ENCODE results near the gene MFRP. TPM values are rescaled to one million over a fixed set of nuclear protein-coding genes. Genes with fewer than 3 reads are reported as not detected.
A peak's percentile ranks its signal among the peaks of the same experiment; 100 is the strongest.

MFRP gene
- total and polyA plus RNA-seq, 9 of the 15 experiments (the other 6 are each of a cell fraction or from before 2014, with no cell fraction given): not detected

DNA sequence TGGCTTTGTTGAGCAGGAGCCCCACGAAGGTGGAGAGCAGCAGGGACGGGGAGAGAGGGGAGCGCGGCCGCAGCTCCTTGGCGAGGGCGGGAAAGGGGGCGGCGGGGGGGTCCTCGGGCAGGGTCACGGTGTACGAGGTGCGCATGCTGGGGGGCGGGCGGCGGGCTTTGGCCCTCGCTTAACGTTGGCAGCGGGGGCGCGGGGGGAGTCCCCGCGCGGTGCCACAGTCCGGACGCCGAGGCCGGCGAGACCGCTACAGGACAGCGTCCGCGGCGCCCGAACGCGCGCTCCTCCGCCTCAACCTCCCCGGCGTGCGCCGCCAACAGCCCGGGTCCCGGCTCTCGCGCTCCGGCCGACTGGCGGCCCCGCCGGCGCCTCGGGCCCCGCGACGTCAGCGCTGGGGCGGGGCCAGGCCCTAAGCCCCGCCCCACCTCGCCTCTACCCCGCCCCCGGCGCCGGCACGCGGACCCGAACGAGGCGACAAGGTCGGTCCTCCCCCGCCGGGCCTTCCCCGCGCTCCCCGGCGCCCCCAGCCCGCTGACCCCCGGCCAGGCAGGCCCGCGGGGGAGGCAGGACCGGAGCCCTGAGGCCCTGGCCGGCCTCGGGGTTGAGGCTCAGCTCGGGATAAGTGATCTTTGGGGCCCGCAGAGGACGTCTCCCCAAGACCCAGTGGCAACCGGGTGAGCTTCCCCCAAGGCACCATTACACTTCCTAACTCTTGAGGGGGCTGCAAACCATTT lies 17.5 kb upstream of the MFRP start:
- in situ Hi-C loops (cut with MboI) (no loop called here), intact Hi-C loops (cut with micrococcal nuclease) (no loop called here)
- Histone ChIP-seq H3K9me3 (replicated peaks; ENCODE audit: control insufficient read depth, insufficient read depth, low read depth, low read length) (no peaks in the 10 kb centered on the region), H4K20me1 (replicated peaks; ENCODE audit: control insufficient read depth, insufficient read depth, low read length) (no peaks in the 10 kb centered on the region), H3K27ac (ENCODE audit: extremely low read depth, low read depth, low read length) (peak overlapping the region; percentile 73), H3K27me3 (ENCODE audit: control insufficient read depth in 2 of 2, insufficient read depth in 2 of 2, low read length in 2 of 2) (no peaks in the 10 kb centered on the region), H3K9me1 (ENCODE audit: control insufficient read depth, insufficient read depth, low read length) (peaks cover 5% of the 10 kb centered on the region), H2AFZ (ENCODE audit: low read depth, low read length) (peak overlapping the region; percentile 71), H3K79me2 (ENCODE audit: control insufficient read depth, insufficient read depth, low read length) (peaks cover 18% of the 10 kb centered on the region; the same call in 2 of the 3 replicates), H3K4me3 (peak overlapping the region; percentile 40), H3K4me1 (replicated peaks in 1 of 2; ENCODE audit: control insufficient read depth in 2 of 2, insufficient read depth in 2 of 2, low read length in 2 of 2) (peaks cover 63 to 64% of the 10 kb centered on the region in 2 experiments), H3K4me2 (ENCODE audit: insufficient read depth, low read length) (peak overlapping the region; percentile 70), H3K36me3 (ENCODE audit: control insufficient read depth, insufficient read depth, low read length) (peaks cover 11% of the 10 kb centered on the region), H3K9ac (ENCODE audit: insufficient read depth in 1 of 2, low read depth in 2 of 2, low read length in 2 of 2) (peak overlapping the region; percentile 59 to 93)
- POLR2A ChIA-PET: interaction anchor here (0.7 to 1.2 kb wide), 5 partner anchors 10 to 271 kb away, joined by 3 to 5 read pairs (median 3); partner anchors contain the start of gene MFRP
- peak; percentile 86 for ATAC-seq
- no peak for FAIRE-seq
- no TSS peak for BruUV-seq (replicated peaks)
- CTCF ChIA-PET (ENCODE audit: low intra/inter-chr PET ratio): no interaction called here
- 5% methylated on average over 14 of the region's 88 CpGs for WGBS (ENCODE audit: insufficient coverage, low coverage, missing lambda C conversion rate)
- DNase-seq (ENCODE audit: extremely low read depth in 1 of 4, low spot score in 3 of 4): peak; percentile 76 to 95 (median 93)
- TF ChIP-seq MYC (IDR thresholded peaks at IDR 0.05; ENCODE audit: low read depth, low read length): 0 out of 2 replicates have a peak, but pooled peaks have one; percentile 34
- TF ChIP-seq MYC (CRISPR knock-in tag; IDR thresholded peaks at IDR 0.05; ENCODE audit: borderline replicate concordance, low read depth): no peak
- TF ChIP-seq, protein P1, sequence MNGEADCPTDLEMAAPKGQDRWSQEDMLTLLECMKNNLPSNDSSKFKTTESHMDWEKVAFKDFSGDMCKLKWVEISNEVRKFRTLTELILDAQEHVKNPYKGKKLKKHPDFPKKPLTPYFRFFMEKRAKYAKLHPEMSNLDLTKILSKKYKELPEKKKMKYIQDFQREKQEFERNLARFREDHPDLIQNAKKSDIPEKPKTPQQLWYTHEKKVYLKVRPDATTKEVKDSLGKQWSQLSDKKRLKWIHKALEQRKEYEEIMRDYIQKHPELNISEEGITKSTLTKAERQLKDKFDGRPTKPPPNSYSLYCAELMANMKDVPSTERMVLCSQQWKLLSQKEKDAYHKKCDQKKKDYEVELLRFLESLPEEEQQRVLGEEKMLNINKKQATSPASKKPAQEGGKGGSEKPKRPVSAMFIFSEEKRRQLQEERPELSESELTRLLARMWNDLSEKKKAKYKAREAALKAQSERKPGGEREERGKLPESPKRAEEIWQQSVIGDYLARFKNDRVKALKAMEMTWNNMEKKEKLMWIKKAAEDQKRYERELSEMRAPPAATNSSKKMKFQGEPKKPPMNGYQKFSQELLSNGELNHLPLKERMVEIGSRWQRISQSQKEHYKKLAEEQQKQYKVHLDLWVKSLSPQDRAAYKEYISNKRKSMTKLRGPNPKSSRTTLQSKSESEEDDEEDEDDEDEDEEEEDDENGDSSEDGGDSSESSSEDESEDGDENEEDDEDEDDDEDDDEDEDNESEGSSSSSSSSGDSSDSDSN (IDR thresholded peaks at IDR 0.05; ENCODE audit: borderline replicate concordance in 1 of 2, low read depth in 2 of 2, low read length in 2 of 2): peak in 1 of 2 experiments; percentile 59; a peak in 1 of 4 replicates
- peak; percentile 59 for TF ChIP-seq GATAD2B (IDR thresholded peaks at IDR 0.05; ENCODE audit: borderline replicate concordance)
- TF ChIP-seq TEAD4 (IDR thresholded peaks at IDR 0.05; ENCODE audit: low read length): no peak
- no peak for TF ChIP-seq TEAD4 (CRISPR knock-in tag; IDR thresholded peaks at IDR 0.05; ENCODE audit: borderline replicate concordance)
- no peak for TF ChIP-seq MBD2 (IDR thresholded peaks at IDR 0.05; ENCODE audit: borderline replicate concordance, low read depth)
- peak; percentile 40; the same call in 1 of the 2 replicates for TF ChIP-seq ZFX (CRISPR knock-in tag; IDR thresholded peaks at IDR 0.05)
- peak; percentile 57 for TF ChIP-seq TAF1 (IDR thresholded peaks at IDR 0.05; ENCODE audit: control insufficient read depth, extremely low read depth, insufficient read depth, low read length, severe bottlenecking)
- peak; percentile 71 for TF ChIP-seq RBBP5 (IDR thresholded peaks at IDR 0.05; ENCODE audit: borderline replicate concordance, insufficient read depth, low read length, poor library complexity, severe bottlenecking)
- TF ChIP-seq THAP12 (CRISPR knock-in tag; IDR thresholded peaks at IDR 0.05): peak; percentile 68
- TF ChIP-seq HDAC8 (tag; IDR thresholded peaks at IDR 0.05): no peak
- TF ChIP-seq, protein P2, sequence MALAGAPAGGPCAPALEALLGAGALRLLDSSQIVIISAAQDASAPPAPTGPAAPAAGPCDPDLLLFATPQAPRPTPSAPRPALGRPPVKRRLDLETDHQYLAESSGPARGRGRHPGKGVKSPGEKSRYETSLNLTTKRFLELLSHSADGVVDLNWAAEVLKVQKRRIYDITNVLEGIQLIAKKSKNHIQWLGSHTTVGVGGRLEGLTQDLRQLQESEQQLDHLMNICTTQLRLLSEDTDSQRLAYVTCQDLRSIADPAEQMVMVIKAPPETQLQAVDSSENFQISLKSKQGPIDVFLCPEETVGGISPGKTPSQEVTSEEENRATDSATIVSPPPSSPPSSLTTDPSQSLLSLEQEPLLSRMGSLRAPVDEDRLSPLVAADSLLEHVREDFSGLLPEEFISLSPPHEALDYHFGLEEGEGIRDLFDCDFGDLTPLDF (CRISPR knock-in tag; IDR thresholded peaks at IDR 0.05): peak; percentile 18; the same call in 1 of the 2 replicates
- TF ChIP-seq SMAD4 (CRISPR knock-in tag; conservative IDR thresholded peaks at IDR 0.05): 0 out of 2 replicates have a peak, but pooled peaks have one; percentile 19
- TF ChIP-seq CREM (IDR thresholded peaks at IDR 0.05; ENCODE audit: low read depth): peak; percentile 46

Data from K562 (cell line).